ENCODE results near the gene OR6C3. TPM values are rescaled to one million over a fixed set of nuclear protein-coding genes. Genes with fewer than 3 reads are reported as not detected.
"Not testable (repeated sequence)": the region's sequence is repeated elsewhere in the genome, so short reads cannot be mapped to it uniquely, and the experiment has no call there.

OR6C3 gene
- total and polyA plus RNA-seq, 9 donors = not detected

DNA sequence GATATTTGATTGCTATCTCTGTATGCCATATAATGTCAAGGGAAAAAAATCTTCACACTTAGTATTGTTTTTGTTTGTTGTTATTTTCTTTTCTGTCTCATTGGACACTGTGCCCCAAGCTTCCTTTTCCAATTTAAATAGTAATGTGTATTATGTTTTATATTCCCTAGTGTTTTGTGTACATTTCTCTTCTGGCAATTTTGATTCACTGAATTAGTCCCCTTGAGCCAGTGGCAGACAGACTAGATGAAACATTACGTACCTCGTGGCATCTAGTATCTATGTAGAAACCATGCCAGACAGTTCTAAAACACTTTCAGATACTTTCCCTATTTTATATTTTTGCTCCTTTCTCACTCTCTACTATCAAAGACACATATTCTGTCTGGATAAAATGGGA is 16.5 kb upstream of the OR6C3 start, which contains the start of gene OR6C1:
OR6C1 (plus strand) TSS at position 301 of the 400 bp plus-strand sequence. CDS start 6,257 bp downstream, outside the sequence.
- intact Hi-C loops (cut with DNase I) = no loop called here
- H3K36me3 ChIP-seq = no peaks in the 10 kb centered on the region
- no peak within 1 kb of the TSS for H3K27ac ChIP-seq
- no peaks in the 10 kb centered on the region for H3K9me3 ChIP-seq
- no peak for DNase-seq
- TF ChIP-seq POLR2A (IDR thresholded peaks at IDR 0.05) (no peak), EP300 (IDR thresholded peaks at IDR 0.05) (no peak)
- TF ChIP-seq, protein P1, sequence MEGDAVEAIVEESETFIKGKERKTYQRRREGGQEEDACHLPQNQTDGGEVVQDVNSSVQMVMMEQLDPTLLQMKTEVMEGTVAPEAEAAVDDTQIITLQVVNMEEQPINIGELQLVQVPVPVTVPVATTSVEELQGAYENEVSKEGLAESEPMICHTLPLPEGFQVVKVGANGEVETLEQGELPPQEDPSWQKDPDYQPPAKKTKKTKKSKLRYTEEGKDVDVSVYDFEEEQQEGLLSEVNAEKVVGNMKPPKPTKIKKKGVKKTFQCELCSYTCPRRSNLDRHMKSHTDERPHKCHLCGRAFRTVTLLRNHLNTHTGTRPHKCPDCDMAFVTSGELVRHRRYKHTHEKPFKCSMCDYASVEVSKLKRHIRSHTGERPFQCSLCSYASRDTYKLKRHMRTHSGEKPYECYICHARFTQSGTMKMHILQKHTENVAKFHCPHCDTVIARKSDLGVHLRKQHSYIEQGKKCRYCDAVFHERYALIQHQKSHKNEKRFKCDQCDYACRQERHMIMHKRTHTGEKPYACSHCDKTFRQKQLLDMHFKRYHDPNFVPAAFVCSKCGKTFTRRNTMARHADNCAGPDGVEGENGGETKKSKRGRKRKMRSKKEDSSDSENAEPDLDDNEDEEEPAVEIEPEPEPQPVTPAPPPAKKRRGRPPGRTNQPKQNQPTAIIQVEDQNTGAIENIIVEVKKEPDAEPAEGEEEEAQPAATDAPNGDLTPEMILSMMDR (IDR thresholded peaks at IDR 0.05) = no peak
- no peaks in the 10 kb centered on the region for H3K4me1 ChIP-seq (ENCODE audit: insufficient read depth)
- H3K4me3 ChIP-seq = no peak within 1 kb of the TSS
- WGBS, 3 donors = 76 to 86% (median 78%) methylated on average over 2 of the region's 2 CpGs
- no peaks in the 10 kb centered on the region for H3K27me3 ChIP-seq

DNA sequence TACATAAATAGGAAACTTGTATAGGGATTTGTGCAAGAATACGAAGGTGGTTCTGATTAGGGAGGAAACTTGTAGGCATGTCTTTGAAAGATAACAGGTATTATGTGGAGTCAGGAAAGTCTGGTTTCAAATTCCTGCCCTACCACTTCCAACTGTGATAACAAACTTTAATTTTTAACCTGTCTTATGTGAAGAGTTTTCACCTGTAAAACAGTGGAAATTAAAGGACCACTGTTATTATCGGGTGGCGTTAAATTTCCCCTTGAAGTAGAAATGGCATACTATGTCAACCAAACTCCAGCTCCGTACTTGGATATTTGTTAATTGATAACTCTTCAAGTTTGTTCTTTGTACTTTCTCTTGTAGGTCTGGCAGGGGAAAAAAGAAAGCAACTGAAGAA is 10.3 kb upstream of the OR6C3 start:
- WGBS, 3 donors = 68 to 81% (median 73%) methylated on average over 4 of the region's 4 CpGs
- H3K9me3 ChIP-seq = no peaks in the 10 kb centered on the region
- no peak overlapping the region for H3K4me3 ChIP-seq
- DNase-seq = no peak
- H3K27ac ChIP-seq = no peak overlapping the region
- intact Hi-C loops (cut with DNase I) = no loop called here
- H3K36me3 ChIP-seq = no peaks in the 10 kb centered on the region
- H3K4me1 ChIP-seq (ENCODE audit: insufficient read depth) = no peaks in the 10 kb centered on the region
- no peaks in the 10 kb centered on the region for H3K27me3 ChIP-seq
- no peak for TF ChIP-seq POLR2A (IDR thresholded peaks at IDR 0.05)
- TF ChIP-seq, protein P1 (IDR thresholded peaks at IDR 0.05) = no peak
- TF ChIP-seq EP300 (IDR thresholded peaks at IDR 0.05) = no peak

DNA sequence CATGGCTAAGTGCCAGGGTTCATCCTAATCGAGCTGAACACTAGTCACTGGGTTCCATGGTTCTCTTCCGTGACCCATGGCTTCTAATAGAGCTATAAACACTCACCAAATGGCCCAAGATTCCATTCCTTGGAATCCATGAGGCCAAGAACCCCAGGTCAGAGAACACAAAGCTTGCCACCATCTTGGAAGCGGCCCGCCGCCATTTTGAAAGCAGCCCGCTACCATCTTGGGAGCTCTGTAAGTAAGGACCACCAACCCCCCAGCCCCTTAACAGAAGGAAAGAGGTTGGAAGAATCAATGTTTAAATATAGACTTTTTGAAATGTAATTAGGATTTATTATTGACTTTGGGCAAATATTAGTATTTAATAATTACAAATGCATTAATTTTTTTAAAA is 4.7 kb upstream of the OR6C3 start:
- H3K4me3 ChIP-seq; H3K9me3 ChIP-seq; H3K27me3 ChIP-seq; H3K4me1 ChIP-seq (ENCODE audit: insufficient read depth); H3K36me3 ChIP-seq; intact Hi-C loops (cut with DNase I); H3K27ac ChIP-seq; DNase-seq: not testable (repeated sequence)
- WGBS, 3 donors = 89 to 92% (median 92%) methylated on average over 6 of the region's 6 CpGs

DNA sequence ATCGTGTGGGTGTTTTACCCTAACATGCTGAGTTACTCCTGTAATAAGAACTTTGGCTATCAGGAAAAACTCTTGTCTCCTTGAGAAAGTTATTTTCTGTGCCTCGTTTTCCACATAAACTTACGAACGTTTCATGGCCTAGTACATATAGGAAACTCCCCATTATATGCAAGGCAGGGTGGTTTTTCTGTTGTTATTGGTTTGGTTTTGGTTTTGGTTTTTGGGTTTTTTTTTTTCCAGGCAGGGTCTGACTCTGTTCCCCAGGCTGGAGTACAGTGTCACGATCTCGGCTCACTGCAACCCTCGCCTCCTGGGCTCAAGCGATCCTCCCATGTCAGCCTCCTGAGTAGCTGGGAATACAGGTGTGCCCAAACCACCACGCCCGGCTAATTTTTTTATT is 5.5 kb downstream of the OR6C3 start:
- WGBS, 3 donors = 85 to 90% (median 89%) methylated on average over 10 of the region's 10 CpGs
- Histone ChIP-seq H3K4me3 (no peak overlapping the region), H3K9me3 (no peaks in the 10 kb centered on the region), H3K27ac (no peak overlapping the region), H3K36me3 (no peaks in the 10 kb centered on the region), H3K27me3 (no peaks in the 10 kb centered on the region), H3K4me1 (ENCODE audit: insufficient read depth) (no peaks in the 10 kb centered on the region)
- intact Hi-C loops (cut with DNase I) = no loop called here
- DNase-seq = no peak
- TF ChIP-seq POLR2A (IDR thresholded peaks at IDR 0.05) (no peak), EP300 (IDR thresholded peaks at IDR 0.05) (no peak)
- TF ChIP-seq, protein P1 (IDR thresholded peaks at IDR 0.05) = no peak

DNA sequence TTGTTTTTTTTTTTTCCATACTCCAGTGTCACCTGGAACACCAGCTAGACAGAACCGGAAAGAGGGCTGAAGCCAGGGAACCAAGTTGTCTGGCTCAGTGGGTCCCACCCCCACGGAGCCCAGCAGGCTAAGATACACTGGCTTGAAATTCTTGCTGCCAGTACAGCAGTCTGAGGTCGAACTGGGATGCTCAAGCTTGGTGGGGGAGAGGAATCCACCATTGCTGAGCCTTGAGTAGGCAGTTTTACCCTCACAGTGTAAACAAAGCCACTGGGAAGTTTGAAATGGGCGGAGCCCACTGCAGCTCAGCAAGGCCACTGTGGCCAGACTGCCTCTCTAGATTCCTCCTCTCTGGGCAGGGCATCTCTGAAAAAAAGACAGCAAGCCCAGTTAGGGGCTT is 24.8 kb downstream of the OR6C3 start:
- H3K27ac ChIP-seq; intact Hi-C loops (cut with DNase I); H3K36me3 ChIP-seq; H3K4me1 ChIP-seq (ENCODE audit: insufficient read depth); H3K4me3 ChIP-seq; DNase-seq; H3K9me3 ChIP-seq; H3K27me3 ChIP-seq: not testable (repeated sequence)
- WGBS, 3 donors = 60 to 75% (median 64%) methylated on average over 4 of the region's 4 CpGs

DNA sequence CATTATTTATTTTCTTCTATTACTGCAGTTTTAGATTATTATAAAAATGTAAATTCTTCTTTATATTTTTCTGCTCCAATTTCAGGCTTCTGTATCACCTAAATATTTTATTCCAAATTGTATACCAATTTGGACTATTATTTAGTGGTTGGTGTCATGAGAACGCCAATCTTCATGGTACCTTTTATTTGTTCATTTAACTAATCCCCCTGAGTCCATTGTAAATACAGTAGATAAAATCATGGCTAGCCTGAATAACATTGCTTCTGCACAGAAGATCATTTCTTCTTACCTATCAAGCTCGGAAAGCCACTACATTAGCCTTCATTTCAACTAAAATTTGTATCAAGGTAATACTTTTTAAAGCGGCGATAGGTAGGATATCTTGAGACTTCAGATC is 32.1 kb downstream of the OR6C3 start, which contains the start of gene OR6C75:
OR6C75 (plus strand) TSS at position 301 of the 400 bp plus-strand sequence. CDS start 2,136 bp downstream, outside the sequence.
- Histone ChIP-seq H3K36me3 (no peaks in the 10 kb centered on the region), H3K9me3 (no peaks in the 10 kb centered on the region), H3K27ac (no peak within 1 kb of the TSS), H3K4me1 (ENCODE audit: insufficient read depth) (no peaks in the 10 kb centered on the region), H3K27me3 (no peaks in the 10 kb centered on the region), H3K4me3 (no peak within 1 kb of the TSS)
- 86 to 94% (median 86%) methylated on average over 4 of the region's 4 CpGs for WGBS, 3 donors
- no peak for TF ChIP-seq EP300 (IDR thresholded peaks at IDR 0.05)
- TF ChIP-seq, protein P1 (IDR thresholded peaks at IDR 0.05) = no peak
- TF ChIP-seq POLR2A (IDR thresholded peaks at IDR 0.05) = no peak
- intact Hi-C loops (cut with DNase I) = no loop called here
- no peak for DNase-seq
